WI38 (cell line): Measurements from ENCODE around the gene TMEM126A.
"Not testable (repeated sequence)": the region's sequence is repeated elsewhere in the genome, so short reads cannot be mapped to it uniquely, and the experiment has no call there.

ENCODE experiments used
- H3K4me3 ChIP-seq: 2 replicates; pipeline ENCODE4 v1.5.1; 2011; ENCODE audit warnings: low read depth, mild to moderate bottlenecking, control low read depth, low read length
- TF ChIP-seq, protein P1 (sequence below): IDR thresholded peaks from 2 replicates; pipeline ENCODE4 v1.5.1; 2012; ENCODE audit warnings: low read depth, mild to moderate bottlenecking, control low read depth, low read length

Gene TMEM126A

DNA sequence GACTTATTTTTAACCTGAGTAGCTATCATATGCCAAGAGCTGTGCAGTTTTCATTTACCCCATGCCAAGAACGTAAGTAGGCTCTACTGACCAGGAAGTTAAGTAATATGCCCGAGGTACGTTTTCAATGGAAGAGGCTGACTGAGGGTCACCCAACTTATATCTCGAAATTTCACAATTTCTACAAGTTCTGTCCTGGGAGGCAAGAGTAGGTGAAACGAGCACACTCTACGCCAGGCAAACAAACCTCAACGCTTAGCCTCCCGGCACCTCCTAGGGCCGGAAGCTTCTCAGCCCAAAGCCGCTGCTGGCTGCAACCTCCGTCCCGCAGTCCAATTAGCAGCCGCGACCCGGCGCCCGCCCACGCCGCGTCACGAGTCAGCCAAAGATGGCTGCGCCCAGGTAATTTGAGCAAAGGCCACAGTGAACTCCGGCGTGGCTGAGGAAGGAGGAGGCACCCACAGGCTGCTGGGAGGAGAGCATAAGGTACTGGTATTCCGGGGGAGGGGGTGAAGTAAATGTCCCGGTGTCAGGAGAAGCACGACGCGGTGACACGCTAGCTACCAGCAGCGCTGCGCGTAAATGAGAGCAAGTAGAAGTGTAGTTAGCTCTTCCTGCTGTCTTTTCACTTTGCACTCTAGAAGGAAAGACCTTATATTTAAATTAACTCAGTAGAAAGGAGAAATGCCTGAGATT is at the start of gene TMEM126A:
TMEM126A (plus strand) TSS at position 364 of the 696 bp plus-strand sequence. CDS start 2,289 bp downstream, outside the sequence.
- TF ChIP-seq, protein P1, sequence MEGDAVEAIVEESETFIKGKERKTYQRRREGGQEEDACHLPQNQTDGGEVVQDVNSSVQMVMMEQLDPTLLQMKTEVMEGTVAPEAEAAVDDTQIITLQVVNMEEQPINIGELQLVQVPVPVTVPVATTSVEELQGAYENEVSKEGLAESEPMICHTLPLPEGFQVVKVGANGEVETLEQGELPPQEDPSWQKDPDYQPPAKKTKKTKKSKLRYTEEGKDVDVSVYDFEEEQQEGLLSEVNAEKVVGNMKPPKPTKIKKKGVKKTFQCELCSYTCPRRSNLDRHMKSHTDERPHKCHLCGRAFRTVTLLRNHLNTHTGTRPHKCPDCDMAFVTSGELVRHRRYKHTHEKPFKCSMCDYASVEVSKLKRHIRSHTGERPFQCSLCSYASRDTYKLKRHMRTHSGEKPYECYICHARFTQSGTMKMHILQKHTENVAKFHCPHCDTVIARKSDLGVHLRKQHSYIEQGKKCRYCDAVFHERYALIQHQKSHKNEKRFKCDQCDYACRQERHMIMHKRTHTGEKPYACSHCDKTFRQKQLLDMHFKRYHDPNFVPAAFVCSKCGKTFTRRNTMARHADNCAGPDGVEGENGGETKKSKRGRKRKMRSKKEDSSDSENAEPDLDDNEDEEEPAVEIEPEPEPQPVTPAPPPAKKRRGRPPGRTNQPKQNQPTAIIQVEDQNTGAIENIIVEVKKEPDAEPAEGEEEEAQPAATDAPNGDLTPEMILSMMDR: no peak
- peak within 1 kb of the TSS; percentile 89 for H3K4me3 ChIP-seq

DNA sequence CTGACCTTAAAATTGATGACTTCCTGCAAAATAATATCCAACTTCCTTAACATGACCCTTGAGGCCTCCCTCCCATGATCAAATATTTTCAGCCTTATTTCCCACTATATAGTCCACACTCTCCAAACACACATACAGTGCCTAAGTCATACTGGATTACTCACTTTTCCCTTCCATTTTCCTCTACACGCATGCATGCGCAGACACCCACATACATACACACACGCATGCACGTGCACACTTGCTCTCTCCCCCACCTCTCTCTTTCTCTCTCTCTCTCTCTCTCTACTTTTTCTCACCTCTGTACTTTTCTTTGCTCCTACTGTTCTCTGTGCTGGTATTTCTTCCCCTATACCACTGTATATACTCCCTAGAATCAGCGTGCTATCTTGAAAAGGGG is 48.7 kb upstream of the TMEM126A start:
- H3K4me3 ChIP-seq: no peak overlapping the region
- TF ChIP-seq, protein P1: no peak

DNA sequence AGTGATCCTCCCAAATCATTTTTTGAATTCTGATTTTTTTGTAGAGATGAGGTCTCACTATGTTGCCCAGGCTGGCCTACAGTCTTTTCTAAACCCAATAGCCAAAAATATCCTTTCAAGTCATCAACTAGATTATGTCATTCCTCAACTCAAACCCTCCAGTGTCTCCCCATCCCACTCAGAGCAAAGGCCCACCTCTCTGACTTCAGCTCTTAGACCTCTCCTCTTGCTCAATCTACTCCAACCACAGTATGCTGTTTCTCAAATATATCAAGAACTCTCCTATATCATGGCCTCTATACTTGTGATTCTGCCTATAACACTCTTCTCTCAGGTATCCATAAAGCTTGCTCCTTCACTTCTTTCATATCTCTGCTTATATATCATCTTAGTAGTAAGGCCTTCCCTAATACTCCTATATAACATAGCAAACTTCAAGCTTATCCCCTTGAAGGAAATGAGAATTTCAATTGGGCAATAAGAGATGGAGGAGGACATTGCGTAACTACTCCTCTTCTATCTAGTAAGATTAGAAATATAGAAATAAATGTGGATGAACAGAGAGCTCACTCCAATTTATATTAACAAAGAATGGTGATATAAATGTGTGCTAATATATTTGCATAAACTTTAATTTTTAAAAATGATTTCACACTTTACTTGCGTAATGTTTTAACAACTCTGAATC is 45.1 kb upstream of the TMEM126A start:
- no peak overlapping the region for H3K4me3 ChIP-seq
- TF ChIP-seq, protein P1: no peak

DNA sequence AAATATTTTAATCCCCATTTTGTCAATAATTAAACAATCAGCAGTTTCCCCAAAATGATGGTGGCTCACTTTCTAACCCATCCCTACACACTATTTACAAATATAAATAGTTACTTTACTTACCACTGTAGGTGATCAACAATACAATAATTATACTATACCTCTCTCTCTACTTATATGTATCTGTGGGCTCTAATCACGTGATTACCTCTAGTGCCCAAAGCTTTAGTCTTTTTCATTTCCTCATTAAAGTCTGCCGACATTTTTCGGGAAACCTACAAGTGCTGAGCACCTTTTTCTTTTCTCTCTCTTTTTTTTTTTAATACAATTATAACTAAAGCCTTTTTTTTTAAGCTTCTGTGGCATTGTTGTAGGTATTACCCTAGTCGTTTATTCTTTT is 44.5 kb upstream of the TMEM126A start:
- TF ChIP-seq, protein P1: no peak
- H3K4me3 ChIP-seq: no peak overlapping the region

DNA sequence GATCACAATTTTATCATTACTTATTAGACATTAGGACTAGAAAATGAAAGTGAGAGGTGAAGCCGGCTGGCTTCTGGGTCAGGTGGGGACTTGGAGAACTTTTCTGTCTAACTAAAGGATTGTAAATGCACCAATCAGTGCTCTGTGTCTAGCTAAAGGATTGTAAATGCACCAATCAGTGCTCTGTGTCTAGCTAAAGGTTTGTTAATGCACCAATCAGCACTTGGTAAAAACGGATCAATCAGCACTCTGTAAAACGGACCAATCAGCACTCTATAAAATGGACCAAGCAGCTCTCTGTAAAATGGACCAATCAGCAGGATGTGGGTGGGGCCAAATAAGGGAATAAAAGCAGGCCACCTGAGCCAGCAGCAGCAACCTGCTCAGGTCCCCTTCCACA is 41.5 kb upstream of the TMEM126A start:
- H3K4me3 ChIP-seq: not testable (repeated sequence)

DNA sequence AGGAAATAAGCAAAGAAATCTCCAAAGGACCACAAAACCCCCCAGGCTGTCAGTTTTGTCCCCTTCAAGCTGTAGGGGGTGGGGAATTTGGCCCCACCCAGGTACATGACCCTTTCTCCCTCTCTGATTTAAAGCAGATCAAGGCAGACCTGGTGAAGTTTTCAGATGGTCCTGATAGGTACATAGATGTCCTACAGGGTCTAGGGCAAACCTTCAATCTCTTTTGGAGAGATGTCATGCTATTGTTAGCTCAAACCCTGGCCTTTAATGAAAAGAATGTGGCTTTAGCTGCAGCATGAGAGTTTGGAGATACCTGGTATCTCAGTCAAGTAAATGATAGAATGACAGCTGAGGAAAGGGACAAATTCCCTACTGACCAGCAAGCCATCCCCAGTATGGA is 39.1 kb upstream of the TMEM126A start:
- not testable (repeated sequence) for H3K4me3 ChIP-seq

DNA sequence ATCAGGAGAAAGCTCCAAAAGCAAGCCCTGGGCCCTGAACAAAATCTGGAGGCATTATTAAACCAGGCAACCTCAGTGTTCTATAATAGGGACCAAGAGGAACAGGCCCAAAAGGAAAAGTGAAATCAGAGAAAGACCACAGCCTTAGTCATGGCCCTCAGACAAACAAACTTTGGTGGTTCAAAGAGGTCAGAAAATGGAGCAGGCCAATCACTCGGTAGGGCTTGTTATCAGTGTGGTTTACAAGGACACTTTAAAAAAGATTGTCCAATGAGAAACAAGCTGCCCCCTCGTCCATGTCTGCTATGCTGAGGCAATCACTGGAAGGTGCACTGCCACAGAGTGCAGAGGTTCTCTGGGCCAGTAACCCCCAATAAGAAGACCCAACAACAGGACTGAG is 38.5 kb upstream of the TMEM126A start:
- H3K4me3 ChIP-seq: not testable (repeated sequence)

DNA sequence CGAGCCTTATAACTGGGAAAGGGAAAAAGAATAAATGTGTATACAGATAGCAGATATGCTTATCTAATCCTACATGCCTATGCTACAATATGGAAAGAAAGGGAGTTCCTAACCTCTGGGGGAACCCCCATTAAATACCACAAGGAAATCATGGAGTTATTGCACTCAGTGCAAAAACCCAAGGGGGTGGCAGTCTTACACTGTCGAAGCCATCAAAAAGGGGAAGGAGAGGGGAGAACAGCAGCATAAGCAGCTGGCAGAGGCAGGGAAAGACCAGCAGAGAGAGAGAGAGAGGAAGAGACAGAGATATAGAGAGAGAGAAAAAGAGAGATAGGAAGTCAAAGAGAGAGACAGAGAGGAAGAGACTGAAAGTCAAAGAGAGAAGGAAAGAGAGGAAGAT is 36.1 kb upstream of the TMEM126A start:
- H3K4me3 ChIP-seq: not testable (repeated sequence)

DNA sequence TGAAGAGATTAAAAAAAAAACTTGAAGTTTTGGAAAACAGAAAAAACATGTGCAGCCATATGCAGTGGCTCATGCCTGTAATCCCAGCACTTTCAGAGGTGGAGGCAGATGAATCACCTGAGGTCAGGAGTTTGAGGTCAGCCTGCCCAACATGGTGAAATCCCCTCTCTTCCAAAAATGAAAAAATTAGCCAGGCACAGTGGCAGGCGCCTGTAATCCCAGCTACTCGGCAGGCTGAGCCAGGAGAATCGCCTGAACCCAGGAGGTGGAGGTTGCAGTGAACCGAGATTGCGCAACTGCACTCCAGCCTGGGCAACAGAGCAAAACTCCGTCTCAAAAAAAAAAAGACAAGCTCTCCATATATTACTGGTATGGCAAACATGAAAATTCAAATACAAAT is 28.3 kb upstream of the TMEM126A start:
- H3K4me3 ChIP-seq: no peak overlapping the region
- TF ChIP-seq, protein P1: no peak
